Suprapubic skin (tissue), 4 donors: ENCODE results near the gene PTGR3.

Source experiments
- CTCF ChIP-seq, 2 donors: fragments of 200-600 bp in 1 of 2; fragments of 450-650 bp in 1 of 2; sonication (generic) in 1 of 2; IDR thresholded peaks; one replicate each; pipeline ENCODE4 v1.5.1; 2016 to 2019; ENCODE audit warnings: antibody characterized with exemption in 2 of 2, mild to moderate bottlenecking in 1 of 2, moderate library complexity in 1 of 2
- EP300 ChIP-seq: sonication (generic); formaldehyde crosslinking; IDR thresholded peaks from one replicate; pipeline ENCODE4 v1.6.1; 2017; ENCODE audit warnings: antibody characterized with exemption
- POLR2A ChIP-seq, 2 donors: fragments of 450-650 bp; IDR thresholded peaks; one replicate each; pipeline ENCODE4 v1.6.1; 2017; ENCODE audit warnings: antibody characterized with exemption in 2 of 2, mild to moderate bottlenecking in 2 of 2, moderate library complexity in 2 of 2
- POLR2AphosphoS5 ChIP-seq, 3 donors: sonication (generic); formaldehyde crosslinking; IDR thresholded peaks; one replicate each; pipeline ENCODE4 v1.6.1; 2017; ENCODE audit warnings: antibody characterized with exemption in 3 of 3

DNA sequence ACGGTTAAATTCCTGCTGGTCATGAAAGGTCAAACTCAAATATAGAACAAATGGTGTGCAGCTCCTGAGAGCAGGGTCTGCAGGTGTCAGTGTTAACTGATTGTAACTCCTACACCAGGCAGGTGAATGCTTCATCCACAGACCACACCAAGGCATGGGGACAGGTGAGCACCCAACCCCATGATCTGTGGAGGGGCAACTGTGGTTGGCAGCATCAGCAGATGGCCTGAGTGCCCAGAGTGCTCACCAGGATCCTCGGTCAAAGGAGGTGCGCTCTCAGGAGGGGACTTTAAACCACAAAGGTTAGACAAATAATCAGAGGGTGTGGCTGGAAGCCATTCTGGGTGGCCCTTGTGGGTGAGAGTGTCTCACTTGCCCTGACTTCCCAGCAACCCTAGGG lies 44.5 kb downstream of the PTGR3 start:
- no peak for TF ChIP-seq CTCF (IDR thresholded peaks at IDR 0.05)
- TF ChIP-seq POLR2A (IDR thresholded peaks at IDR 0.05): no peak
- no peak for TF ChIP-seq EP300
- TF ChIP-seq POLR2AphosphoS5 (IDR thresholded peaks at IDR 0.05): no peak
